Bronchial epithelial cell (primary cell): Measurements from ENCODE around the gene TYW1B. TPM values are rescaled to one million over a fixed set of nuclear protein-coding genes. Genes with fewer than 3 reads are reported as not detected.
A peak's percentile ranks its signal among the peaks of the same experiment; 100 is the strongest.
"Not testable (repeated sequence)": the region's sequence is repeated elsewhere in the genome, so short reads cannot be mapped to it uniquely, and the experiment has no call there.

Experiments
- DNase-seq: peaks from one replicate; pipeline ENCODE4 v3.0.0-alpha.2; 2010; ENCODE audit warnings: low read depth
- FAIRE-seq: peaks from 2 replicates; lab custom pipeline; 2011; peaks lifted over from hg19 to GRCh38; lab: Jason Lieb, UNC
- H3K27me3 ChIP-seq: 2 replicates; pipeline ENCODE4 v1.5.1; 2011; ENCODE audit warnings: low read length; ENCODE audit not compliant: control insufficient read depth, insufficient read depth
- H3K36me3 ChIP-seq: 2 replicates; pipeline ENCODE4 v1.5.1; 2011; ENCODE audit warnings: low read length; ENCODE audit not compliant: control insufficient read depth, insufficient read depth
- H3K4me3 ChIP-seq: 2 replicates; pipeline ENCODE4 v1.5.1; 2011; ENCODE audit warnings: mild to moderate bottlenecking, low read depth, low read length, control low read depth
- CTCF ChIP-seq: IDR thresholded peaks from 2 replicates; pipeline ENCODE4 v1.5.1; 2011; ENCODE audit warnings: mild to moderate bottlenecking, moderate library complexity, low read length, control low read depth, inconsistent platforms; ENCODE audit not compliant: insufficient read depth, severe bottlenecking
- total RNA-seq: library from RNA; depleted of rRNA; stranded (reverse); fragments of >200 nt; gene quantifications from 2 replicates; pipeline ENCODE4 v1.2.1, GENCODE V29; 2014

The TYW1B gene
- total RNA-seq, 1 donor from 2014 or later: 2.6 TPM

DNA sequence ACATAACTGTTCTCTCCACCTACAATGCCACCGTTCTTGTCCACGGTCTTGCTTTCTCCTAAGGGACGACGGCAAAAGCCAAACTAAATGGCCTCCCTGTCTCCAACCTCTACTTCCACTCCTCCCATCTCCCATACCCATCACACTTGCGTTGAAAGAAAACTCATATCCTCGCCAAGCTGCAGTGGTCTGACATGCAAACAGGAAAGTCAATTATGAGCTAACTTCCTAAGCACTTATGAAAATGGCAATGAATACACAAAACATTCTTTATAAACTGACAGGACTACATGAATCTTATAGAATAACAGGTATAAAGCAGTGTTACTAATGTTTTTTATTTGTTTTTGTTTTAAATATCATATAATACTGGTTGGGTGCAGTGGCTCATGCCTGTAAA is 46.4 kb downstream of the TYW1B start:
- H3K27me3 ChIP-seq: no peaks in the 10 kb centered on the region
- DNase-seq (no peak), FAIRE-seq (no peak)
- no peak for TF ChIP-seq CTCF
- no peaks in the 10 kb centered on the region for H3K36me3 ChIP-seq
- H3K4me3 ChIP-seq: no peak overlapping the region

DNA sequence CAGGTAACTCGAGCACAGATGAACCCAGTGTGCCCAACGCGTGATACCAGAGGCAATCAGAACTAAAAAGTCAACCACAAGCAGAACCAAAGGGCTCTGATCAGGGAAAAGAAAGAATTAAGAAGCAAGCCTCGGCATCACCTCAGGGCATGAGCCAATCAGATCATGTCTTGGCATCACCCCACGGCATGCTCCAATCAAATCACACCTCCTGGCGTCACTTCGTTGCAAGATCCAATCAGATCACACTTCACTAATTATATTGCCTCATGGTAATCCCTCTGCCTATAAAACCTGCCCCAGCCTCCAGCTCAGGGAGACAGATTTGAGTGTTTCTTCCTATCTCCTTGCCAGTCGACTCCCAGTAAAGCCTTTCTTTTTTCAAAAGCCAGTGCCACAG is 46.8 kb downstream of the TYW1B start:
- H3K36me3 ChIP-seq: no peaks in the 10 kb centered on the region
- FAIRE-seq (no peak), DNase-seq (no peak)
- no peaks in the 10 kb centered on the region for H3K27me3 ChIP-seq
- no peak for TF ChIP-seq CTCF
- H3K4me3 ChIP-seq: no peak overlapping the region

DNA sequence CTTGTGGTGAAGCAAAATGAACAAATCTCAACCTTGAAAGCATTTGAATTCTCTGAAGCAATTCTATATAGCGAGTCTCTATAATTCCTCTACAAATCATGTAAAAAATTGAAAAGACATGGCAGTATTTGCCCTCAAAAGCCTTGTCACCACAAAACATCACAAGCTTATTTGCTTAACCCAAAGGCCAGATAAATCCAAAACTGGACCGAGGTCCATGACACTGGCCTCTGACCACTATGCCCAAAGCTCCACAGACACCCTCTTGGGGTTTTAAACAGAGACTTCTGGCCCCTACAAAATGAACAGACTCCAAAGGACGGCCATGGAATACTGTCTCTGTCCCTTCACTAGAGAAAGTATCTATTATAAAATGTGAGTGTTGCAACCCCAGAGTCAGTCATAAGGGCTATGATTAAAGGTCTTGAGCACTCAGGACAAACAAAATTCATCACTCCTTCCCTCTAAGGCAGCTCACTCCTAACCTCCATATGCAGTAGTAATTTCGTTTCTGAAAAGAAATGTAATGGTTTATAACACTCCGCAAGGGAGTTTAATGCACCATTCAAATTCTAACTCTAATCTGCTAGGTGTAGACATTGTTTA is 47.6 kb downstream of the TYW1B start:
- FAIRE-seq, DNase-seq, H3K36me3 ChIP-seq, H3K4me3 ChIP-seq, H3K27me3 ChIP-seq: not testable (repeated sequence)

DNA sequence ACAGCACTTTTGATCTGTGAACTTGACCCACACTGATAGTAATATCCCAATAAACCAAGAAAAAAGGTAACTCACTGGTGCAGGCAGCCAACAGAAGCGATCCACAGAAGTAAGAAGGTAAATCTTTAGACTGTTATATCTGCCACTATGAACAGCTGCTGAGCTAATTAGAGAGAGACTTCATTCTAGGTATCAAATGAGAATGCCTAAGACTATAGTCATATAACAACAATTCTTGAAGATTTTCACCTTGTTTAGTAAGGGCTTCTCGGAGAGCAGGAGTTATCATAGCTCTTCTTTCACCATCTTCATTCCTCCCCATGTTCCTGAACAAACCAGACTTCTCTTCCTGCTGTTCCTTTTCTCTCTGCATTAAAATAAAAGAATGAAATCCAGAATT is 50.8 kb downstream of the TYW1B start:
- FAIRE-seq, H3K36me3 ChIP-seq, H3K27me3 ChIP-seq, DNase-seq, H3K4me3 ChIP-seq: not testable (repeated sequence)

DNA sequence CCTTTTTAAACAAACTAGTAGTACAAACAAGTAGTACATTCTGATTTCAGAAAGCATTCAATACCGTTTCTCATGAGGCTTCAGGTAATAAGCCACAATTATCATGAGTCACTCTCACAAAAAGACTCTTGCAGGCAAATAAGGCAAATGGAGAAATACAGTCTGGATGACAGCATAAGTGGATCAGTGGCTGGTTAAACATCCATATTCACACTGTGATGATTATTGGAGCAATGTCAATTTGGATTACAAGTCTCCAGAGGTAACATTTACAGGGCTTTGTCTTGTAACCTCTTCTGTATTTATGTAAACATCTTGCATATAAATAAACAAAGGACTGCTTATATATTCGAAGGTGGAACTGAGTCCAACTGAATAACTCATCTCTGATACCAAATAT is 55.4 kb downstream of the TYW1B start:
- FAIRE-seq, H3K36me3 ChIP-seq, H3K27me3 ChIP-seq, H3K4me3 ChIP-seq: not testable (repeated sequence)
- peak; percentile 25 for DNase-seq

DNA sequence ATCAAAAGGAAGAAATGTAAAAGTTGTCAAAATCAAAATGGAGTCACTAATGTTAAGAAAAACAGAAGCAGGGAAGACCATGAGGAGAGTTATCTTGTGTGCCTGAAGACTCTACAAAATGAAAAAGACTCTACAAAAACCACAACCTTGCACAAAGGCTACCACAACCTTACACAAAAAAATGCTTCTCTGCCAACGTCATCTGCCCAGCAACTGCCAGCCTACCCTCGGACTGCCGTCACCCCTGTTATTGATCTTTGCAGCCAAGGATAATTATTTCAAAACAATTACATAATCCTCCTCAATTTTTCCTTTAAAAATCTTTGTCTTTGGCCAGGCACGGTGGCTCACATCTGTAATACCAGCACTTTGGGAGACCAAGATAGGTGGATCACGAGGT is 61.0 kb downstream of the TYW1B start:
- not testable (repeated sequence) for FAIRE-seq, H3K27me3 ChIP-seq, H3K4me3 ChIP-seq, DNase-seq, H3K36me3 ChIP-seq

GRCh38 chr7:72760602-72761001 is 67.4 kb downstream of the TYW1B start:
- Histone ChIP-seq H3K4me3 (no peak overlapping the region), H3K27me3 (no peaks in the 10 kb centered on the region), H3K36me3 (no peaks in the 10 kb centered on the region)
- TF ChIP-seq CTCF: no peak
- DNase-seq (no peak), FAIRE-seq (no peak)

DNA sequence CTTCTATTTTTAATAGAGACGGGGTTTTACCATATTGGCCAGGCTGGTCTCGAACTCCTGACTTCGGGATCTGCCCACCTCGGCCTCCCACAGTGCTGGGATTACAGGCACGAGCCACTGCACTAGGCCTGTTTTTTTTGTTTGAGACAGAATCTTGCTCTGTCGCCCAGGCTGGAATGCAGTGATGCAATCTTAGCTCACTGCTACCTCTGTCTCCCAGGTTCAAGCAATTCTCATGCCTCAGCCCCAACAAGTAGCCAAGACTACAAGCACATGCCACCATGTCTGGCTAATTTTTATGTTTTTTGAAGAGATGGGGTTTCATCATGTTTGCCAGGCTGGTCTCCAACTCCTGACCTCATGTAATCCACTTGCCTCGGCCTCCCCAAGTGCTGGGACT is 73.7 kb downstream of the TYW1B start:
- TF ChIP-seq CTCF: no peak
- DNase-seq: peak; percentile 26
- Histone ChIP-seq H3K36me3 (no peaks in the 10 kb centered on the region), H3K4me3 (no peak overlapping the region), H3K27me3 (no peaks in the 10 kb centered on the region)
- FAIRE-seq: no peak
